H1 (cell line): Measurements from ENCODE around the gene C14orf93. TPM values are rescaled to one million over a fixed set of nuclear protein-coding genes. Genes with fewer than 3 reads are reported as not detected.
A peak's percentile ranks its signal among the peaks of the same experiment; 100 is the strongest.

Experiments used
- CTCF ChIA-PET: fragments of 300-600 bp; sonication (Branson Sonifier 250); formaldehyde crosslinking; loops from one replicate; lab custom pipeline; 2021; ENCODE audit not compliant: partially characterized antibody; lab: Charles Lee
- POLR2A ChIA-PET: fragments of 300-600 bp; sonication (Branson Sonifier 250); formaldehyde crosslinking; loops from one replicate; lab custom pipeline; 2021; ENCODE audit warnings: inconsistent platforms; ENCODE audit not compliant: partially characterized antibody; lab: Charles Lee
- DNase-seq, 2 experiments: peaks; one replicate each; pipeline versions ENCODE4 v3.0.0 to v3.0.0-alpha.2; 2010 to 2022; ENCODE audit warnings: low spot score in 2 of 2, low read depth in 1 of 2, mixed read lengths in 1 of 2
- FAIRE-seq: peaks from 2 replicates; lab custom pipeline; 2011; peaks lifted over from hg19 to GRCh38; lab: Jason Lieb, UNC
- H2AFZ ChIP-seq: 2 replicates; pipeline ENCODE4 v1.8.1; 2012; ENCODE audit warnings: low read length, inconsistent platforms
- H2AK5ac ChIP-seq: 2 replicates; pipeline ENCODE4 v1.6.1; 2013; ENCODE audit warnings: low read depth, low read length
- H2BK120ac ChIP-seq: replicated peaks from 2 replicates; pipeline ENCODE3; 2013; ENCODE audit warnings: low read depth, low read length, inconsistent platforms
- H2BK12ac ChIP-seq: 2 replicates; pipeline ENCODE4 v1.6.1; 2013; ENCODE audit warnings: low read depth, low read length
- H2BK15ac ChIP-seq: 2 replicates; pipeline ENCODE4 v1.6.1; 2013; ENCODE audit warnings: low read length
- H2BK20ac ChIP-seq: 2 replicates; pipeline ENCODE4 v1.6.1; 2013; ENCODE audit warnings: low read length
- H2BK5ac ChIP-seq: 2 replicates; pipeline ENCODE4 v1.6.1; 2013; ENCODE audit warnings: low read depth, low read length
- H3K14ac ChIP-seq: 2 replicates; pipeline ENCODE4 v1.6.1; 2013; ENCODE audit warnings: inconsistent platforms; ENCODE audit not compliant: insufficient read length
- H3K18ac ChIP-seq: 2 replicates; pipeline ENCODE4 v1.6.1; 2013; ENCODE audit warnings: low read length; ENCODE audit errors: extremely low read depth
- H3K23ac ChIP-seq: 2 replicates; pipeline ENCODE4 v1.6.1; 2013; ENCODE audit warnings: inconsistent platforms; ENCODE audit not compliant: insufficient read length
- H3K23me2 ChIP-seq: 2 replicates; pipeline ENCODE4 v1.6.1; 2013; ENCODE audit warnings: low read depth, low read length
- H3K27ac ChIP-seq: 2 replicates; pipeline ENCODE4 v1.6.1; 2011; ENCODE audit warnings: low read depth, low read length, inconsistent platforms
- H3K27me3 ChIP-seq, 4 experiments: replicated peaks in 1 of 4; 1 replicate in 1 of 4; 2 replicates in 3 of 4; pipeline versions ENCODE4 v1.6.1 to v1.8.1; 2011 to 2013; ENCODE audit warnings: low read length in 3 of 4, mild to moderate bottlenecking in 3 of 4, inconsistent platforms in 2 of 4, mixed read lengths in 2 of 4, moderate library complexity in 1 of 4; ENCODE audit not compliant: control insufficient read depth in 3 of 4, insufficient read depth in 3 of 4; ENCODE audit errors: extremely low read depth in 1 of 4
- H3K36me3 ChIP-seq, 4 experiments: 2 replicates each; pipeline versions ENCODE4 v1.6.1 to v1.8.1; 2011 to 2013; ENCODE audit warnings: mild to moderate bottlenecking in 4 of 4, low read length in 3 of 4, moderate library complexity in 2 of 4, control low read depth in 1 of 4, inconsistent platforms in 1 of 4; ENCODE audit not compliant: insufficient read depth in 4 of 4, control insufficient read depth in 2 of 4
- H3K4ac ChIP-seq: replicated peaks from 2 replicates; pipeline ENCODE3; 2013; ENCODE audit warnings: low read length, low read depth, mixed read lengths, inconsistent platforms; ENCODE audit not compliant: insufficient read length
- H3K4me1 ChIP-seq, 4 experiments: replicated peaks in 1 of 4; 1 replicate in 1 of 4; 2 replicates in 3 of 4; pipeline versions ENCODE4 v1.6.1 to v1.8.1; 2011 to 2013; ENCODE audit warnings: low read length in 3 of 4, inconsistent platforms in 2 of 4, mixed read lengths in 1 of 4; ENCODE audit not compliant: insufficient read depth in 4 of 4, control insufficient read depth in 3 of 4
- H3K4me2 ChIP-seq, 2 experiments: 2 replicates each; pipeline versions ENCODE4 v1.6.1 to v1.8.1; 2011 to 2013; ENCODE audit warnings: low read depth in 2 of 2, low read length in 2 of 2, control low read depth in 1 of 2, inconsistent platforms in 1 of 2, mild to moderate bottlenecking in 1 of 2; ENCODE audit not compliant: insufficient read depth in 1 of 2
- H3K4me3 ChIP-seq, 4 experiments: fragments of 200-600, 300-600 bp in 1 of 4; sonication (generic), shearing (Covaris generic), sonication (Bioruptor Twin) in 1 of 4; 2 replicates each; pipeline versions ENCODE4 v1.5.1 to v1.8.1; 2011 to 2016; ENCODE audit warnings: low read length in 4 of 4, low read depth in 3 of 4, control low read depth in 2 of 4, inconsistent platforms in 2 of 4, mild to moderate bottlenecking in 2 of 4, mixed read lengths in 1 of 4, moderate library complexity in 1 of 4; ENCODE audit not compliant: insufficient read depth in 2 of 4; ENCODE audit errors: extremely low read depth in 1 of 4
- H3K56ac ChIP-seq: replicated peaks from 2 replicates; pipeline ENCODE3; 2013; ENCODE audit warnings: low read depth, mild to moderate bottlenecking, mixed read lengths, low read length, inconsistent platforms; ENCODE audit not compliant: insufficient read length
- H3K79me1 ChIP-seq: 2 replicates; pipeline ENCODE4 v1.6.1; 2013; ENCODE audit warnings: low read depth, low read length, control low read depth
- H3K79me2 ChIP-seq, 2 experiments: 2 replicates each; pipeline versions ENCODE4 v1.6.1 to v1.8.1; 2012 to 2013; ENCODE audit warnings: low read length in 2 of 2, mild to moderate bottlenecking in 2 of 2, inconsistent platforms in 1 of 2; ENCODE audit not compliant: insufficient read depth in 2 of 2, control insufficient read depth in 1 of 2
- H3K9ac ChIP-seq, 4 experiments: replicated peaks in 1 of 4; 1 replicate in 1 of 4; 2 replicates in 3 of 4; pipeline versions ENCODE4 v1.6.1 to v1.8.1; 2011 to 2013; ENCODE audit warnings: low read depth in 3 of 4, low read length in 3 of 4, control low read depth in 2 of 4, mild to moderate bottlenecking in 2 of 4, moderate library complexity in 2 of 4, inconsistent platforms in 1 of 4; ENCODE audit errors: extremely low read depth in 1 of 4
- H3K9me3 ChIP-seq, 2 experiments: 2 replicates each; pipeline versions ENCODE4 v1.6.1 to v1.8.1; 2012 to 2013; ENCODE audit warnings: mild to moderate bottlenecking in 2 of 2, moderate library complexity in 2 of 2, control low read depth in 1 of 2, inconsistent platforms in 1 of 2, low read depth in 1 of 2, low read length in 1 of 2, mixed read lengths in 1 of 2; ENCODE audit not compliant: insufficient read depth in 2 of 2
- H4K20me1 ChIP-seq, 2 experiments: replicated peaks in 1 of 2; 2 replicates each; pipeline versions ENCODE3 to v1.8.1; 2011 to 2013; ENCODE audit warnings: inconsistent platforms in 2 of 2, low read length in 2 of 2, mild to moderate bottlenecking in 1 of 2; ENCODE audit not compliant: insufficient read depth in 2 of 2, control insufficient read depth in 1 of 2
- H4K5ac ChIP-seq: 2 replicates; pipeline ENCODE4 v1.6.1; 2013; ENCODE audit warnings: low read length, low read depth, mixed read lengths, inconsistent platforms; ENCODE audit not compliant: insufficient read length
- H4K8ac ChIP-seq: 2 replicates; pipeline ENCODE4 v1.8.0; 2013; ENCODE audit warnings: mild to moderate bottlenecking, moderate library complexity, low read length, inconsistent platforms; ENCODE audit not compliant: insufficient read depth; ENCODE audit errors: extremely low read depth
- H4K91ac ChIP-seq: replicated peaks from 2 replicates; pipeline ENCODE3; 2013; ENCODE audit warnings: low read length, mixed read lengths, inconsistent platforms; ENCODE audit not compliant: insufficient read length
- EZH2 ChIP-seq: fragments of 200-600 bp; sonication (generic); IDR thresholded peaks from 2 replicates; pipeline ENCODE4 v1.7.1; 2012; ENCODE audit warnings: low read depth, mild to moderate bottlenecking, moderate library complexity, low read length, inconsistent platforms; ENCODE audit not compliant: severe bottlenecking
- FOSL1 ChIP-seq: IDR thresholded peaks from 2 replicates; pipeline ENCODE4 v1.6.1; 2011; ENCODE audit warnings: mild to moderate bottlenecking, low read depth, low read length, moderate library complexity; ENCODE audit not compliant: insufficient read depth
- GABPA ChIP-seq: IDR thresholded peaks from 2 replicates; pipeline ENCODE4 v1.6.1; 2011; ENCODE audit warnings: mild to moderate bottlenecking, low read length, moderate library complexity, borderline replicate concordance; ENCODE audit not compliant: insufficient read depth
- JUND ChIP-seq: IDR thresholded peaks from 2 replicates; pipeline ENCODE4 v1.6.1; 2011; ENCODE audit warnings: mild to moderate bottlenecking, improper control_type of control experiment, low read length
- MAX ChIP-seq: IDR thresholded peaks from 2 replicates; pipeline ENCODE4 v1.6.1; 2012; ENCODE audit warnings: inconsistent platforms
- PHF8 ChIP-seq: fragments of 200-600 bp; sonication (generic); conservative IDR thresholded peaks from 2 replicates; pipeline ENCODE4 v1.7.1; 2012; ENCODE audit warnings: low read depth, mild to moderate bottlenecking, inconsistent platforms, low read length, moderate library complexity
- POLR2A ChIP-seq, 2 experiments: IDR thresholded peaks; 1 replicate in 1 of 2; 2 replicates in 1 of 2; pipeline ENCODE4 v1.6.1; 2011; ENCODE audit warnings: low read depth in 2 of 2, low read length in 2 of 2, mild to moderate bottlenecking in 2 of 2; ENCODE audit errors: control extremely low read depth in 1 of 2
- YY1 ChIP-seq: IDR thresholded peaks from 2 replicates; pipeline ENCODE4 v1.6.1; 2011; ENCODE audit warnings: low read depth, mild to moderate bottlenecking, low read length
- WGBS, 2 experiments: shearing (Covaris generic) in 1 of 2; methylation state at CpG; one replicate each; pipeline versions ENCODE4 v1.1.6 to v1.1.7; 2013 to 2015; ENCODE audit warnings: low lambda C conversion rate in 2 of 2, mixed read lengths in 2 of 2, inconsistent platforms in 1 of 2, low coverage in 1 of 2, missing lambda C conversion rate in 1 of 2; ENCODE audit not compliant: insufficient replicate concordance in 2 of 2, insufficient coverage in 1 of 2, insufficient read length in 1 of 2; ENCODE audit errors: extremely low coverage in 1 of 2, missing lambda C conversion rate in 1 of 2; 5-methylcytosine and 5-hydroxymethylcytosine counted together
- polyA plus RNA-seq, 7 experiments: library from polyadenylated mRNA; depleted of rRNA in 3 of 7; stranded (reverse) in 5 of 7; unstranded in 2 of 7; fragments of >200 nt in 5 of 7; fragments of 200-250 nt in 2 of 7; gene quantifications; 1 replicate in 5 of 7; 2 replicates in 1 of 7; 4 replicates in 1 of 7; pipeline versions ENCODE4 v1.2.1 to v1.2.3, GENCODE V29; 2011 to 2013; ENCODE audit warnings: missing spikeins in 2 of 7, mixed read lengths in 2 of 7
- total RNA-seq: library from RNA; stranded (reverse); fragmentation: NEBNext Ultra II Directional; extraction: Animal tissue kit (Norgen Biotek cat#: 25700); gene quantifications from 2 replicates; pipeline ENCODE4 v1.2.1, GENCODE V29; 2021
- TF ChIP-seq, protein P1 (sequence below), 3 experiments: IDR thresholded peaks; 1 replicate in 2 of 3; 2 replicates in 1 of 3; pipeline versions ENCODE4 v1.5.1 to v1.6.1; 2011; ENCODE audit warnings: low read length in 3 of 3, mild to moderate bottlenecking in 3 of 3, inconsistent platforms in 2 of 3, low read depth in 1 of 3, moderate library complexity in 1 of 3; ENCODE audit not compliant: insufficient read depth in 1 of 3; ENCODE audit errors: control extremely low read depth in 1 of 3

C14orf93 gene
- total and polyA plus RNA-seq, 2 of the 8 experiments (the other 6 are each of a cell fraction or from before 2014, with no cell fraction given), result 7.8 to 8.2 TPM

- Histone ChIP-seq H2BK5ac (no peak overlapping the region), H3K79me1 (no peaks in the 10 kb centered on the region), H2AK5ac (no peak overlapping the region), H2BK120ac (no peak overlapping the region), H4K5ac (no peak overlapping the region), H3K27me3 (peaks cover 0 to 2% (median under 1%) of the 10 kb centered on the region in 4 experiments; a peak in 1 of 7 replicates), H3K9ac (no peak overlapping the region), H3K23ac (no peak overlapping the region), H3K27ac (no peak overlapping the region), H3K23me2 (peaks cover 9% of the 10 kb centered on the region), H4K91ac (no peak overlapping the region), H3K4ac (no peak overlapping the region), H4K8ac (no peak overlapping the region), H3K4me2 (no peak overlapping the region), H3K4me3 (no peak overlapping the region), H3K4me1 (no peaks in the 10 kb centered on the region), H3K14ac (no peak overlapping the region), H2BK20ac (no peak overlapping the region), H2AFZ (no peak overlapping the region), H2BK12ac (no peak overlapping the region), H4K20me1 (no peaks in the 10 kb centered on the region), H3K18ac (no peak overlapping the region), H2BK15ac (no peak overlapping the region), H3K9me3 (peaks cover 2 to 4% of the 10 kb centered on the region in 2 experiments; a peak in 1 of 4 replicates), H3K56ac (no peak overlapping the region), H3K36me3 (peaks cover 0 to 6% (median 0%) of the 10 kb centered on the region in 4 experiments; a peak in 1 of 8 replicates), H3K79me2 (peaks cover 0 to 7% of the 10 kb centered on the region in 2 experiments; a peak in 1 of 4 replicates)
- CTCF ChIA-PET, result interaction anchor here (0.7 to 23.0 kb wide), 37 partner anchors 8 to 430 kb away, joined by 3 to 785 read pairs (median 7); partner anchors contain the start of genes CDH24, HAUS4, PRMT5 and PSMB11
- POLR2A ChIA-PET, result interaction anchor here (0.6 to 13.2 kb wide), 21 partner anchors 9 to 85 kb away, joined by 3 to 133 read pairs (median 4); partner anchors contain the start of genes HAUS4 and PSMB5
- 23% methylated on average over 5 of the region's 5 CpGs; no CpG with 5 or more reads in 1 of the 2 experiments for WGBS, 2 experiments
- FAIRE-seq, result peak; percentile 82
- DNase-seq, result peak in 1 of 2 experiments; percentile 95
- no peak for TF ChIP-seq YY1
- no peak for TF ChIP-seq PHF8
- no peak for TF ChIP-seq EZH2
- 0 out of 2 replicates have a peak, but pooled peaks have one; percentile 10 for TF ChIP-seq JUND
- TF ChIP-seq MAX, result 0 out of 2 replicates have a peak, but pooled peaks have one; percentile 13
- no peak for TF ChIP-seq POLR2A (IDR thresholded peaks at IDR 0.05; ENCODE audit: control extremely low read depth in 1 of 2, low read depth in 2 of 2, low read length in 2 of 2)
- TF ChIP-seq, protein P1, sequence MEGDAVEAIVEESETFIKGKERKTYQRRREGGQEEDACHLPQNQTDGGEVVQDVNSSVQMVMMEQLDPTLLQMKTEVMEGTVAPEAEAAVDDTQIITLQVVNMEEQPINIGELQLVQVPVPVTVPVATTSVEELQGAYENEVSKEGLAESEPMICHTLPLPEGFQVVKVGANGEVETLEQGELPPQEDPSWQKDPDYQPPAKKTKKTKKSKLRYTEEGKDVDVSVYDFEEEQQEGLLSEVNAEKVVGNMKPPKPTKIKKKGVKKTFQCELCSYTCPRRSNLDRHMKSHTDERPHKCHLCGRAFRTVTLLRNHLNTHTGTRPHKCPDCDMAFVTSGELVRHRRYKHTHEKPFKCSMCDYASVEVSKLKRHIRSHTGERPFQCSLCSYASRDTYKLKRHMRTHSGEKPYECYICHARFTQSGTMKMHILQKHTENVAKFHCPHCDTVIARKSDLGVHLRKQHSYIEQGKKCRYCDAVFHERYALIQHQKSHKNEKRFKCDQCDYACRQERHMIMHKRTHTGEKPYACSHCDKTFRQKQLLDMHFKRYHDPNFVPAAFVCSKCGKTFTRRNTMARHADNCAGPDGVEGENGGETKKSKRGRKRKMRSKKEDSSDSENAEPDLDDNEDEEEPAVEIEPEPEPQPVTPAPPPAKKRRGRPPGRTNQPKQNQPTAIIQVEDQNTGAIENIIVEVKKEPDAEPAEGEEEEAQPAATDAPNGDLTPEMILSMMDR (IDR thresholded peaks at IDR 0.05; ENCODE audit: control extremely low read depth in 1 of 3, insufficient read depth in 1 of 3, low read depth in 1 of 3, low read length in 3 of 3), result peak; percentile 74 to 96 (median 90)
- no peak for TF ChIP-seq GABPA
- no peak for TF ChIP-seq FOSL1
Measured at GRCh38 chr14:22986508-22987054, 23.4 kb downstream of the C14orf93 start.
